Globus pallidus (tissue), 1 donor: Measurements from ENCODE around the gene ADAMTS3.

Source experiments
- DNase-seq: peaks from one replicate; pipeline ENCODE4 v3.0.0-alpha.2; 2015; ENCODE audit warnings: low spot score

ADAMTS3 gene

DNA sequence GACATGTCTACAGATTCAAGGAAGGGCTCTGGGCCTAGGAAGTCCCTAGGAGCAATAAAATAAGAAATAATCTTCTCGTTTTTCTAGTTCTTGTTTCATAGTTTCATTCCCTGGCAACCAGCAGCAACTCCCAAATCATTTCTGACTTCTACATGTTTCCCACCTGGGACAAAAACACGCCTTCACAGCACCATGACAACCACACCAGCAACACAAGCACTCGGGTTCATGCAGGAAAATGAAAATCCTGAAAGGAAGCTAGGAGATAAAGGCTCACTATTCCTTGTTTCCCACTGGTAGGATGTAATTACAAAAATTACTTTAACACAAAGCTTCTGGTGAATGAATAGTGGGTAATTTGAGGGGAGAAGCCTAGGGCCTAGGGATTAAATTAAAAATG lies 158.9 kb downstream of the ADAMTS3 start:
- peak; percentile 6 for DNase-seq

DNA sequence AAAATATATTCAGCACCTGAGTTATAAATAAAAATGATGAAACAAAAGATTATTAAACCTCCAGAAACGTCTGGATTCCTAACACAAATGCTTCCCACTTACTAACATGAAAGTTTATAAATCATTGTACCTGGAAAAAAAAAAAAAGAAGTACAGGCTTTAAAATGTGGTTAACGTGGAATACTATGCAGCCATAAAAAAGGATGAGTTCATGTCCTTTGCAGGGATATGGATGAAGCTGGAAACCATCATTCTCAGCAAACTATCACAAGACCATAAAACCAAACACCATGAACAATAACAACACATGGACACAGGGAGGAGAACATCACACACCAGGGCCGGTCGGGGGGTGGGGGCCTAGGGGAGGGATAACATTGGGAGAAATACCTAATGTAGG lies 160.5 kb downstream of the ADAMTS3 start:
- DNase-seq: no peak

DNA sequence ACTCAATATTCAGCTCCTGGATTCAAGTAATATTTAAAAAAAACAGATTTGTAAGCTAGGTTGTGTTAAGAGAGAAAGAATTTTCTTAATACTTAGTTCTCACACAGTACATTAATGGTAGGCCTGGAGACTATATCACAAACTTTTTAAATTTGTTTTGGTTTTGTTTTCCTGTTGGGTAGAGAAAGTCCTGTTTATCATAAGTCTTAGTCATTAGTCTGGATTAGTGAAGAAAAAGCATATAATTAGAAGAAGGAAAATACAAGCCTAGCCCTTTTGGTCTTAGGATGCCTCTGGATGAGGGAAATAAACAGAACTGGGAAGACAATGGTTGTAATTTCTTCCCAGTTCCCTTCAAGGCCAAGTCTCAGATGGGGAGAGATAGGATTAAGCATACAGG lies 163.6 kb downstream of the ADAMTS3 start:
- DNase-seq: no peak

DNA sequence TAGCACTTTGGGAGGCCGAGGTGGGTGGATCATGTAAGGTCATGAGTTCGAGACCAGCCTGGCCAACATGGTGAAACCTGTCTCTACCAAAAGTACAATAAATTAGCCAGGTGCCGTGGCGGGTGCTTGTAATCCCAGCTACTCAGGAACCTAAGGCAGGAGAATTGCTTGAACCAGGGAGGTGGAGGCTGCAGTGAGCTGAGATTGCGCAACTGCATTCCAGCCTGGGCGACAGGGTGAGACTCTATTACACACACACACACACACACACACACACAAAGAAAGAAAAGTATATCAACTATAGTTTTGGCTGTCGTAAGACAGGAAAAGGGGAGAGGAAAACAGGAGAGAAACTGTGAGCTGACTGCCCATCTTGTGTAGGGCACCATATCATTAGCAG lies 171.7 kb downstream of the ADAMTS3 start:
- no peak for DNase-seq

DNA sequence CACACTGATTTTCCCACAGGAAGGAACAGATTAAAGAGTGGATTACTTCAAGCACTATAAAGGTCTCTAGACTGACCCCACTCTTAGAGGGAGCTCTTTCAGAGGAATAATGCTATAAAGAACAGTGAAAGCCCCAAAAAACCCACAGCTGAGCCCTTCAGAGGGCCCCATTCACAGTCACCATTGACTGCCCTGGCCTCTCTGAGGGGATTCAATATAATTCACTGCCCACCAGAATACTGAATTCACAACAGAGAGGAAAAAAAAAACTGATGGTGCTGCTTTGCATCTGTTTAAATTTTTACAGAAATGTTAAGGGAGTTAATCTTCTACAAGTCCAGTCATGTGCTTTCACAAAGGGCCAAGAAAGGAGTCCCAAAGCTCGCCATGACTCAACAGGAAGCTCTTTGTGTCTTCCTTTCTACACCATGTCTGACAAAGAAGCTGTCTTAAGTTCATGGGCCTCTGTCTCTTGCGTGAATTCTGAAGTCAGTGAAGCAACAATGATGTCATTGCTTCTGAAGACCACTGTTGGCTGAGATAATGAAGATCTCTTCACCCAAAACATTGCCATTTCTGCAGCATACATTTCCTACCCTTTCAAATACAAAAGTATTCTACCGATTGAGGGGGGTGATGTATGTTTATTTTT lies 174.9 kb downstream of the ADAMTS3 start:
- DNase-seq: no peak

DNA sequence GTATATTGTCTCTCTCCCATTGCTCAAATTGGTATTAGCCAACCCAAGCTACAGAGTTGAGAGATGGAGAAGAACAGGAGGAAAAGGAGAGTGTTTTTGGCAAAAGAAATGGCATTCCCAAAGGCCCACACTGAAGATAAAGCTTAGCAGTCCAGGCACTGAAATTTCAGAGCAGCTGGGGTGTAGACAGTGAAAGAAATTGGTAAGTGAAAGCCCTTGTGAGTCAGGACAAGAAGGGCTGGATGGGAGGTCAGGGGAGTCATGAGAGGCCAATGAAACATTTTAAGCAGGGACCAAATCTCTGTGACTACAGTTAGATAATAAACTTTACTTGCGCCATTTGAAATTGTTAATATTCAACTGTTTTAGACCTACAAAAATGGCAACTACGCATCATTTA lies 177.7 kb downstream of the ADAMTS3 start:
- DNase-seq: no peak

DNA sequence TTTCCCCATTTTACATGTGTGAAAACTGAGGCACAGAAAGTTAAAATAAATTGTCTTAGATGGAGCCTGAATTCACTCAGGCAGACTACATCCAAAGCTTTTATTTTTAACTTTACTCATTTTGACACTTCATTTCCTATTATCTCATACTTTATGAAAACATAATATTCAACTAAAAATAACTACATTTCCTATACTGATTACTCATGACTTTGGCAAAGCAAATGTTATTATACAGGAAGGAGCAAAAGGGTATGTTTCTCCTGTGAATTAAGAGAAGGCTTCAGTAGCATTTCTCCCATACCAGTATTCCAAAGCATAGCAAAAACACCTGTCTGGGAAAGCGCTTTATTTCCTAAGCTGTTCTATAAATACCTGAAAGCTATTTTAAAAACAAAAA lies 178.6 kb downstream of the ADAMTS3 start:
- DNase-seq: no peak

DNA sequence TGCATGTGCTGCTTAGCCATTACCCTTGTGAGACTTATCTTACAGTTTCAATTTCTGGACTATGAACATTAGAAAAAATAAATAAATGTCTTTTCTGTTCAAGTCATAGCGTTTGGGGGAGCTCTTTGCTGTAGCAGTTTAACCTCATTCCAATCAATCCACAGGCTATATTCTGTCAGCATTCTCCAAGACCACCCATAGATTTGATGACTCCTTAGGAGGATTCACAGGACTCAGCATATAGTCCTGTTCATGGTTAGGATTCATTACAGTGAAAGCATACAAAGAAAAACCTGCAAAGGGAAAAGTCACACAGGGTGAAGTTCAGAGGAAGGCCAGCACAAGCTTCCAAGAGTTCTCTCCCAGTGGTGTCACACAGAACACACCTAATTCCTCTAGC lies 180.5 kb downstream of the ADAMTS3 start:
- DNase-seq: no peak

DNA sequence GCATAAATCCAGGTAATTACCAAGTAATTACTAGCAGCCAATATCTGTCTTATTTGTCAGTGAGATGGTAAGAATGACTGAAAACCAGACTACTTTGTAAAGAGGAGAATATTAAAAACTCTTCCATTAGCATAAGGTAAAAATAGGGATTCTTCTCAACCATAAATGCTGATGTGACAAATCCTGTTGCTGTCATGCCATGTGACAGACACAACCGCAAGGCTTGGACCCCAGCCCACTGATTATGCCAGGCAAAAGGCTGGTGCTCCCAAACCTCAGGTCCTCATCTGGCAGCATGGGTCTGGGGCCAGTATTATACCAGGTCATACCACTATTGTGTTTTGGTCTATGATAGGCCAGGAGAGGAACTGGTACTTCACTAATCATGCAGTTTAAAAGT lies 181.1 kb downstream of the ADAMTS3 start:
- no peak for DNase-seq

DNA sequence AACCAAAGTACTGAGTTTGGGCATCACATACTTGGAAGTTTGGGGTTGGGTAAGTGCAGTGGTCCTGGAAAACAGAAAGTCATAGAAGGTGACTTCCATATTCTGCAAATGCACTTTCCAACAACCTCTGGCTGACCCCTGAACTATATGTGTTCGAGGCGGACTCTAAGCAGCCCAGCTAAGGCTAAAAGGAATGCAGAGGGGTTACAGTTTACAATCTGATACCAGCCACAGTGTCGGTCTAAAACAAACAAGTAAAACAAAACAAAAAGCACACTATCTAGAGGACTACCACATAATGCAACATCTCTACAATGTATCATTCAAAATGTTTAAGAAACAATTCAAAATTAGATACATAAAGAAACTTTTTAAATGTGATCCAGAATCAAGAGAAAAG lies 185.6 kb downstream of the ADAMTS3 start:
- DNase-seq: no peak

DNA sequence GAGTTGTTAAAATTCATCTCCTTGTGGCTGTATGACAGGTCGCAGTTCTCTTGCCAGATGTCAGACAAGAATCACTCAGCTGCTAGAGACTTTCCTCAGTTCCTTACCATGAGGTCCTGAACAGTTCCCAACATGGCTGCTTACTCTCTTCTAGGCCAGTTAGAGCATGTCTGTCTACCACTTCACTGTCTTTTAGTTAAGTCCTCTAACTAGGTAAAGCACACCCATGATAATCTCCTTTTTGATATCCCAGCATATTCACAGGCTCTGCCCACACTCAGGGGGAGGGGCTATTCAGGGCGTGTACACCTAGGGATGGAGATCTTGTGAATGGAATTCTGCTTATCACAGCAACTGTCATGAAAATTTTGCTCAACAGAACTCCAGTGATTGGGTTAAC lies 190.1 kb downstream of the ADAMTS3 start:
- no peak for DNase-seq

DNA sequence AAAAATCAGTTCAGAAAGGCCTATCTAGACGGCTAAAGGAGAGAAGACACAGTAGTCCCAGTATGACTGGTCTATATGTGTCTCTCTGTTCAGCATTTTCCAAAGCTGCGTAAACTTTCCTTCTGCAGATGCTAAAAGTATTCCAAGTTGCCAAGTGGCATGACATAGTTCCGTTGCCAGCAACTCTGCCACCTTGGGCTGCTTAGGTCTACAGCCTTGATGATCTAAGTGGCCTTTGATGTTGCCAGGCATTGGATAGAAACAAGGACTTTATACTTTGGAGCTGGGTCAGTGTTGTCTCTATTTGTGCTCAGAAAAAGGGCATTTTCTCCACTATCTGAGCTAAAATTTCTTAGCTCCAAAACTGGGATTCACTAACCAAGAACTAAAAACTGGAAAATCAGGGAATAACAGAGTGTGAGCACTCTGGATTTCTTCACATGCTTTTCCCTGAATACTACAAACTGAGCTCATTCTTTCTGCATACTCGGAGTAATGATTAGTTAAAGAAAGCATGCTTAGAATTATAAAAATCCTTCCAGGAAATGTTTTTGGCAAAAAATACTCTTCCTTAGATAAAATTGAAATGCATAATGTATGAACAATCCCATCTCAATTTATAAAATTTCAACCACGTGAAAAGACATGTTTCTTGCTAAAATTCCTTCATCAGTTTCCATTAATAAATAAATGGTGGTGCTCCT lies 191.4 kb downstream of the ADAMTS3 start:
- DNase-seq: no peak

DNA sequence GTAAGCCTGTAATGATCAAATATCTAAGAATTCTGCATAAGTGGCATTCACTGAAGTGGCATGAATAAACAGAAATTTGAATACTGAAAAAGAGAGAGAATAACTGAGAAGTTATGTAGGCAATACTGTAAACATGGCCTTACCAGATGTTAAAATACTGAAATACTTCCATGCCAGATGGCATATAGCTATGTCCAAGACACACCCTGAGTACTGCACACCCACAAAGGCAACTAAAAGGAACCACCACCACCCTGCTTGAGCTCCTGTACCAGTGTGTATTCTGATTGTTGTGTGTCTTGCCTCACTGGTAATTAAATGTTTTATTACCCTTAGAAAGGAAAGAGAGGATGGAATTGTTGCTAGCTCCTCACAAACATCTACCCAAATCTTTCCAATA lies 192.1 kb downstream of the ADAMTS3 start:
- no peak for DNase-seq

DNA sequence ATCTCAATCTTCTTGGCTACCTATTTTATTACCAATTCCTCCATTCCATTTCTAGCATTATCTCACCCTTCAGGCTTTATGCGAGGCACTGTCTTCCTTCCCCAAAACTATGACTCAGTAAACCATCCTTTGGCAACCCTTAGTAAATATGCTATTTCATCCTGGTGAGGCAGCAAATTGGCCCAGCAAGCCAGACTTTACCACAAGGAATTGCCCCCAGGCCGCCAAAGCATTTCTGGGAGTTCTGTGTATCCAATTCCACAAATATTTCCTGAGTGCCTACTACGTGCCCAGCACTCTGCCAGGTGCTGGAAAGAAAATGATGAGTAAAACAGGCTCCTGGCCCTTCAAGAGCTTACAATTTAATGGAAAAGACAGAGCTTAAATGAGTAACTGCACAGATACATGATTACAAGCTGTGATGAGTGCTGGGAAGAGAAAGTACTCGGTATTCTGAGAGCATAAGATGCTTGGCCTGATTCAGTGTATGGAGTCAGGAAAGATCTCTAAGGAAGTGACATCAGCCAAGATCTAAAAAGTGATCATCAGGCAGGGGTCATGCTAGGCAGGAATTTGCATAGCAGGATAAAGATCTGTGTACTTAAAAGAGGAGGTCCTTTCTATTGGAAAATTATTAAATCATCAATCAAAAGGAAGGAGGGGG lies 193.8 kb downstream of the ADAMTS3 start:
- no peak for DNase-seq

DNA sequence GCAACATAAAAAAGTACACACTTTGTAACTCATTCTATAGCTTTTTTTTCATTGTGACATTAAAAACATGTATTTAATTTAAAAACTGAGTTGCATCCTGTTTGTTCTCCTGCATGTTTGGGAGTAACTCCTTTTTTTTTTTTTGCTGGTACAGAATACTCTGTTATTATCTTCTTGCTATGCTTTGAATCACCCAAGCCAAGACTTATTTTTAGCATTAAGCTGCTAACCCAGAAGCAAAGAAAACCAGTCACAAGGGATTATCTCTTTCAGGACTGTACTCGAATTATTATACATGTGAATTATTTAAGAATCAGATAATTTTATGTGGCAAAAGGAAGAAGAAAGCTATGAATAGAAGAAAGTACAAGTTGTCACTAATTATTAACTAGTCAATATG lies 194.9 kb downstream of the ADAMTS3 start:
- DNase-seq: no peak

DNA sequence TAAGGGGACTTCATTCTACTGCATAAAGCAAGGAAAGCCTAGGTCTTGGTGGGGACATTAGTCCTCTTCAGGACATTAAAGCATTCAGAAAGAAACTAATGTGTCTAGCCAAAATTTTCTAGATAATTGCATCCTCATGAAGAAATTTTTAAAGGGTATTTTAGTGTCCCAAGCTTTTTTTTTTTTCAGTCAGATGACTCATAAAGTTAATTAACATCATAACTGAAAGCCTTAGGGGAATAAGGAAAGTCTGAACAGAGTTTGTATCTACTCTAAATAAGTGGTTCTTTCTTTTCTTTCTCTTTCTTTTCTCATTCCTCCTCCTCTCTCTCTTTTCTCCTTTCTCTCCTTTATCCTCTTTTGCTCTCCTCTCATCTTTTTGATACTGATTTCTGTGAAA lies 202.4 kb downstream of the ADAMTS3 start:
- DNase-seq: no peak

DNA sequence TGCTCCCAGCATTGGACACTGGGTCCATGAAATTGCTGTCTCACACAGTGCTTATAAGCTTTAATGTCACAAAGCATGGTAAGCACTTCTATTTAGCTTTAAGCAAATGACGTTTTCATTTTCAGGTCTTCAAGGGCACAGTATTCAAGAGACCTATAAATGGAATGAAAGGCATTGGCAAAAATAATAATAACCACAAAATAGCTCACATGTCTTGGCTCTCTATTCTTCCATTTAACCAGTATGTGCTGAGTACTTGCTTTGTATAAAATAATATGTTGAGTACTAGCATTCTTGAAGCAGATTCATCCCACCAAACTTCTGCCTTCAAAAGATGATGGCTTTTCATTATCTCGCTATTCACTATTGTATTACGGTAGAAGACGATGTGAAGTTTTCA lies 203.0 kb downstream of the ADAMTS3 start:
- no peak for DNase-seq

DNA sequence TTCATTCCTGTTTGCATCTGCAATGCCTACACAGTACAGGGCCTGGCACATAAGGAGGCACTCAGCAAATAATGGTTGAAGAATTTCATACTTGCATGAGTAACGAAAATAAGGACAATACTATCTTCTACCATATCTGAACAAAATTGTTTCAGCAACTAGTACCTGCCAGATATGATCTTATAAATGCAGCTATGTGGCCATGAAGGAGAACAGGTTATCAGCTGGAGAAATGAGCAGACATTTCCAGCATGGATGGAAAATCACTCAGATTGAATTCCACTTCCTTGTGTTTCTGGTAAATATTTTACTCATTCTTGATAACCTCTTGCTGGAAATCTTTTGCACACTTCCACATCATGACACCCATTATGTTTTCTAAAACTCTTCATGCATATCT lies 204.0 kb downstream of the ADAMTS3 start:
- no peak for DNase-seq

DNA sequence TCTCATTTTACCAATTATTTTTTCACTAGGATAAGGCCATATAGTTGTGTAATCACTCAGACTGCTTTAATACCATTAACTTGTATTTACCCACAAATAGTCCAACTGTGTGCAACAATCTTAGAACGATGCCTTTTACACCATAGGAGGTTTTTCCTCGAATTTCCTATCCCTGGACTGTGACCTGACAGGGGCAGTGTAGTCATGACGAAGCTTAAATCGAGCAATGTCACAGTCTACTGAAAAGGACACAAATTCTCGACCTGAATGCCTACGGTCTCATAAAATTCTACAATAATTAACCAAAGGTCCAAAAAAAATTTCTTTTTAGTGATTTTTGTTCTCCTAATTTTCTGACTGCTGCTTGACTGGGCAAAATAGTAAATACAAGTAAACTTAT lies 208.9 kb downstream of the ADAMTS3 start:
- DNase-seq: no peak

DNA sequence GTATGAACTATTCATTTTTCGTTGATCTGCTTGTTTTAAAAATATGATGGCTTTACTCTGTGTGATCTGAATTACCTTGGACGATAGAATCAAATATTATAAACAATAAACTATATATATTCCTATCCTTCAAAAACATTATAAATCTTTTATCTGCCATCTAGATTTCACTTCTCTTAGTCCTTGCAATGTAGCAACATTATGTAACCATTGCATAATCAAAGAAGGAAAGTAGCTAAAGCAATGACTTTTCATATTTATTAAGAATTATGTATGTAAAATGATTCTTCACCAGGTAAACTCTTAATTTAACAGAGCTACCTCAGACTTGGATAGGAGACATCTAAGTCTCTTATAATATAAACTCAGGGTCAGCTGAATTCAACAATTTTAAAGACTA lies 210.5 kb downstream of the ADAMTS3 start:
- DNase-seq: no peak

DNA sequence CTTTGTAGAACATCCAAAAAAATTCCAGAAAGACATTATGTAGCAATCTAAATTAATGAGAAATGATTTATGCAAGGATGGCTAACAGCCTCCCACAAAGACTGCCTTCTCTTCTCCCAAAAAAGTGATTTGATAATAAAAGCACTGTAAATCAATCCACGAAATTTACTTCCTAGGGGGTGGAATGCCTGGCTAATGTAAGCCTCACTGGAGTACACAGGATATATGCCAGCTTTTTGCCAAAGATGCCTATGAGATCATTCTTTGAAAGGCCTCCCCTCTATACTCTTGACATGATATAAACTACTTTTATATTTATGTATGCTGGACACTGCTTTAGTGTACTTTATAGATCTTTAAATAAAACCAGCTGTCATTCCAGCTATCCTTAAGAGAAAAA lies 211.1 kb downstream of the ADAMTS3 start:
- DNase-seq: no peak

DNA sequence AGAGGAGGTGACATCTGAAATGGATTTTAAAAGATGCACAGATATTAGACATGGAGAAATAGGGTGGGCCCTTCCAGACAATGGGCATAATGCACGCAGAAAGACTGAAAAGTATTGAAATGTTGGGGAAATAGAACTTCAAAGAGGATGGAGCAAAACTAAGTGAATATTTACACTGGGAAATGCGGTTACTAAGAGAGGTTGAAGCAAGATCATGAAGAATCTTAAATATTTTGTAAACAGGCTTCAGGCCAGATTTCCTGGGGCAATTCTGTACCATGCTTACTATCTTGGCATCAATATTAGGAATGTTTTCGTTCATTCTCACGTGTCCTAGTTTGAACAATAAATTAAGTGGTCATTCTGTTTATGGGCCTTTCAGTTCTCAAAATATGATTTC lies 216.3 kb downstream of the ADAMTS3 start:
- no peak for DNase-seq

DNA sequence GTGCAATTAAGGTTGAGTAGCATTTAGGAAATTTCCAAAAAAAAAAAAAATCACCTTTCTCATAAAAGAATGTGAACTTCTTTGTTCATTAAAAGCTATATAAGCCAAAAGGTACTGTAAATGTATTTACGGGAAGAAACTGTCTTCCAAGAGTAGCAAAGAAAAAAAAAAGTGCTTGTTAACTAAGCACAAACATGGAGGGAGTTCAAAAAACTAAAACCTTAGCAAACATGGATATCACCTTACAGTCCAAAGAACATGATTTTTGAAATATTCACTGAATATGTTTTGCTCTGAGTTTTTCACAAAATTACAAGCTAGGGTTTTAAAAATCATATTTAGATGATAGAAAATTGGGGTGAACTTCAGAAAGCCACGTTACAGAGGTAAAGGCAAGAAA lies 217.5 kb downstream of the ADAMTS3 start:
- no peak for DNase-seq

DNA sequence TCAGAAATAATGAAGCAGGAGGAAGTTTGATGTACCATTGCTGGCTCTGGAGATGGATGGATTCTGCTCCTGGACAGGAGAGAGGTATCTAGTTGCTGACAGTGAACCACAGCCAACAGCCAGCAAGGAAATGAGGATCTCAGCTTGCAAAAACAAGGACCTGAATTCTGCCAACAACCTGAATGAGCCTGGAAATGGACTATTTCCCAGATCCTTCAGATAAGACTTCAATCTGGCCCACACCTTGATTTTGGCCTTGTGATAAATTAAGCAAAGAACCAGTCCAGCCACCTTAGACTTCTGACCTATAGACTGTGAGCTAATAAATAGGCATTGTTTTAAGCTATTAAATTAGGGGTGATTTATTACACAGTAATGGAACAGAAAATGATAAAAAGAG lies 220.3 kb downstream of the ADAMTS3 start:
- no peak for DNase-seq
